A673 (cell line): ENCODE measurements around the gene PADI6. TPM values are rescaled to one million over a fixed set of nuclear protein-coding genes. Genes with fewer than 3 reads are reported as not detected.

Source experiments
- BruUV-seq: library from RNA; stranded (reverse); fragments of 400-500 nt; replicated peaks from 2 replicates; lab custom pipeline; 2021; lab: Mats Ljungman, UMichigan
- CTCF ChIA-PET: fragments of 300-600 bp; sonication (Branson Sonifier 250); formaldehyde crosslinking; loops from one replicate; lab custom pipeline; 2022; ENCODE audit warnings: antibody characterized with exemption; lab: Charles Lee
- POLR2A ChIA-PET: fragments of 300-600 bp; sonication (Branson Sonifier 250); formaldehyde crosslinking; loops from one replicate; lab custom pipeline; 2022; ENCODE audit warnings: antibody characterized with exemption; ENCODE audit not compliant: low non-redundant PET; lab: Charles Lee
- DNase-seq: peaks from one replicate; pipeline ENCODE4 v3.0.0-alpha.2; 2015; ENCODE audit warnings: low spot score
- H3K27ac ChIP-seq: fragments of 200-600 bp; sonication (generic); 2 replicates; pipeline ENCODE4 v1.5.1; 2016; ENCODE audit warnings: mixed run types, low read depth, mild to moderate bottlenecking, mixed read lengths, antibody characterized with exemption, low read length; ENCODE audit not compliant: poor library complexity, severe bottlenecking
- H3K27me3 ChIP-seq: fragments of 200-600 bp; sonication (generic); replicated peaks from 2 replicates; pipeline ENCODE4 v1.6.1; 2017; ENCODE audit warnings: mixed run types, low read depth, mild to moderate bottlenecking, mixed read lengths, antibody characterized with exemption, low read length; ENCODE audit not compliant: insufficient read depth, poor library complexity
- H3K36me3 ChIP-seq: fragments of 200-600 bp; sonication (generic); 2 replicates; pipeline ENCODE4 v1.6.1; 2016; ENCODE audit warnings: mixed run types, mild to moderate bottlenecking, mixed read lengths, antibody characterized with exemption, low read length; ENCODE audit not compliant: insufficient read depth, poor library complexity, severe bottlenecking
- H3K4me1 ChIP-seq: fragments of 200-600 bp; sonication (generic); 2 replicates; pipeline ENCODE4 v1.6.1; 2017; ENCODE audit warnings: mixed run types, mild to moderate bottlenecking, mixed read lengths, antibody characterized with exemption, low read length; ENCODE audit not compliant: insufficient read depth, poor library complexity, severe bottlenecking
- H3K4me3 ChIP-seq: fragments of 200-600 bp; sonication (generic); 2 replicates; pipeline ENCODE4 v1.5.1; 2016; ENCODE audit warnings: low read depth, mixed run types, mild to moderate bottlenecking, mixed read lengths, low read length; ENCODE audit not compliant: poor library complexity, severe bottlenecking
- H3K9me3 ChIP-seq: fragments of 200-600 bp; sonication (generic); 2 replicates; pipeline ENCODE4 v1.6.1; 2016; ENCODE audit warnings: mixed run types, low read depth, mild to moderate bottlenecking, mixed read lengths, antibody characterized with exemption, low read length; ENCODE audit not compliant: poor library complexity, severe bottlenecking
- CTCF ChIP-seq: fragments of 300-800, 200-600 bp; sonication (generic); conservative IDR thresholded peaks from 2 replicates; pipeline ENCODE4 v1.5.1; 2017; ENCODE audit warnings: low read depth, mild to moderate bottlenecking, antibody characterized with exemption, low read length, moderate library complexity, mixed read lengths
- EZH2 ChIP-seq: fragments of 200-600 bp; sonication (generic); IDR thresholded peaks from 2 replicates; pipeline ENCODE4 v1.6.1; 2017; ENCODE audit warnings: borderline replicate concordance, low read depth, mild to moderate bottlenecking, mixed read lengths, antibody characterized with exemption, low read length; ENCODE audit not compliant: poor library complexity, severe bottlenecking
- intact Hi-C: fragments of 100-400 bp; cut with micrococcal nuclease; formaldehyde crosslinking; loops from one replicate; pipeline ENCODE4 v1.10.0; 2022; ENCODE audit not compliant: unreplicated experiment
- total RNA-seq: library from RNA; stranded (reverse); gene quantifications from 2 replicates; pipeline ENCODE4 v1.2.3, GENCODE V29; 2021

Gene PADI6
- total RNA-seq, 1 experiment from 2014 or later, result not detected

GRCh38 chr1:17397910-17398695 lies 26.1 kb downstream of the PADI6 start:
- BruUV-seq, result no TSS peak
- no peak for DNase-seq
- Histone ChIP-seq H3K9me3 (no peaks in the 10 kb centered on the region), H3K4me3 (no peak overlapping the region), H3K27me3 (no peaks in the 10 kb centered on the region), H3K27ac (no peak overlapping the region), H3K36me3 (no peaks in the 10 kb centered on the region), H3K4me1 (no peaks in the 10 kb centered on the region)
- ChIA-PET POLR2A (no interaction called here), CTCF (no interaction called here)
- intact Hi-C loops, result no loop called here
- TF ChIP-seq EZH2 (no peak), CTCF (no peak)

- Histone ChIP-seq H3K27ac (no peak overlapping the region), H3K9me3 (no peaks in the 10 kb centered on the region), H3K27me3 (no peaks in the 10 kb centered on the region), H3K4me3 (no peak overlapping the region), H3K36me3 (no peaks in the 10 kb centered on the region), H3K4me1 (no peaks in the 10 kb centered on the region)
- no peak for DNase-seq
- ChIA-PET CTCF (interaction anchor here (0.6 kb wide), 1 partner anchor 205 kb away, joined by 5 read pairs; no protein-coding TSS in a partner anchor), POLR2A (no interaction called here)
- TF ChIP-seq CTCF (no peak), EZH2 (no peak)
- intact Hi-C loops, result loop anchor here (10.0 kb wide), 1 partner anchor 276 kb away; no protein-coding TSS in a partner anchor
- BruUV-seq, result no TSS peak
Measured at GRCh38 chr1:17400725-17401341, 28.8 kb downstream of the PADI6 start.

- intact Hi-C loops, result loop anchor here (10.0 kb wide), 1 partner anchor 277 kb away; no protein-coding TSS in a partner anchor
- H3K27ac ChIP-seq, result no peak overlapping the region
- no peak overlapping the region for H3K4me3 ChIP-seq
- H3K36me3 ChIP-seq, result peaks cover 4% of the 10 kb centered on the region
- no TSS peak for BruUV-seq
- TF ChIP-seq CTCF (no peak), EZH2 (no peak)
- H3K9me3 ChIP-seq, result no peaks in the 10 kb centered on the region
- ChIA-PET CTCF (no interaction called here), POLR2A (no interaction called here)
- H3K27me3 ChIP-seq, result no peaks in the 10 kb centered on the region
- no peak for DNase-seq
- H3K4me1 ChIP-seq, result no peaks in the 10 kb centered on the region
Measured at GRCh38 chr1:17401841-17402240, 29.8 kb downstream of the PADI6 start.
